B cell (primary cell): Measurements from ENCODE around the gene PARVG.

Experiments
- CTCF ChIP-seq: fragments of 200-600 bp; IDR thresholded peaks from one replicate; pipeline ENCODE4 v1.8.0; 2022; ENCODE audit warnings: antibody characterized with exemption, mild to moderate bottlenecking
- EZH2 ChIP-seq: IDR thresholded peaks from 2 replicates; pipeline ENCODE4 v1.6.1; 2012; ENCODE audit warnings: borderline replicate concordance, low read depth, mild to moderate bottlenecking, moderate library complexity, low read length; ENCODE audit not compliant: insufficient read depth, poor library complexity, severe bottlenecking

- TF ChIP-seq EZH2: no peak
- TF ChIP-seq CTCF: no peak
Measured at GRCh38 chr22:44167501-44167900, 13.2 kb upstream of the PARVG start.
